Measurements from ENCODE around the gene SYPL2. TPM values are rescaled to one million over a fixed set of nuclear protein-coding genes. Genes with fewer than 3 reads are reported as not detected.

The SYPL2 gene
- total RNA-seq, 1 donor from 2014 or later: 1.5 TPM

DNA sequence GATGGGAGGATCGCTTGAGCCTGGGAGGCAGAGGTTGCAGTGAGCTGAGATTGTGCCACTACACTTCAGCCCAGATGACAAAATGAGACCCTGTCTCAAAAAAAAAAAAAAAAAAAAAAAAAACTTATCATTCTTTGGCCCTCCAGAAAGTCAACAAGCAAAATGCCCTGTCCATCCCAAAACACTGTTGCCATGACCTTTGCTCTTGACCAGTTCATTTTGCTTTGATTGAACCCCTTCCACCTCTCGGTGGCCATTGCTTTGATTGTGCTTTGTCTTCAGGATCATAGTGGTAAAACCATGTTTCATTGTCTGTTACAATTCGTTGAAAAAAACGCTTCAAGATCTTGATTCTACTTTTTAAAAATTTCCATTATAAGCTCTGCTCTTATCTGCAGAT is 8.5 kb upstream of the SYPL2 start:
- H3K4me3 ChIP-seq: no peak overlapping the region
- H3K4me1 ChIP-seq: no peaks in the 10 kb centered on the region
- no peak overlapping the region for H3K27ac ChIP-seq
- no peaks in the 10 kb centered on the region for H3K27me3 ChIP-seq
- DNase-seq (ENCODE audit: extremely low spot score in 2 of 2): no peak
- intact Hi-C loops (cut with DNase I): no loop called here
- no peaks in the 10 kb centered on the region for H3K36me3 ChIP-seq
- no peaks in the 10 kb centered on the region for H3K9me3 ChIP-seq
- TF ChIP-seq POLR2AphosphoS5 (IDR thresholded peaks at IDR 0.05; ENCODE audit: insufficient read depth in 1 of 2, low read depth in 1 of 2) (no peak), POLR2A (IDR thresholded peaks at IDR 0.05) (no peak)
- TF ChIP-seq, protein P1, sequence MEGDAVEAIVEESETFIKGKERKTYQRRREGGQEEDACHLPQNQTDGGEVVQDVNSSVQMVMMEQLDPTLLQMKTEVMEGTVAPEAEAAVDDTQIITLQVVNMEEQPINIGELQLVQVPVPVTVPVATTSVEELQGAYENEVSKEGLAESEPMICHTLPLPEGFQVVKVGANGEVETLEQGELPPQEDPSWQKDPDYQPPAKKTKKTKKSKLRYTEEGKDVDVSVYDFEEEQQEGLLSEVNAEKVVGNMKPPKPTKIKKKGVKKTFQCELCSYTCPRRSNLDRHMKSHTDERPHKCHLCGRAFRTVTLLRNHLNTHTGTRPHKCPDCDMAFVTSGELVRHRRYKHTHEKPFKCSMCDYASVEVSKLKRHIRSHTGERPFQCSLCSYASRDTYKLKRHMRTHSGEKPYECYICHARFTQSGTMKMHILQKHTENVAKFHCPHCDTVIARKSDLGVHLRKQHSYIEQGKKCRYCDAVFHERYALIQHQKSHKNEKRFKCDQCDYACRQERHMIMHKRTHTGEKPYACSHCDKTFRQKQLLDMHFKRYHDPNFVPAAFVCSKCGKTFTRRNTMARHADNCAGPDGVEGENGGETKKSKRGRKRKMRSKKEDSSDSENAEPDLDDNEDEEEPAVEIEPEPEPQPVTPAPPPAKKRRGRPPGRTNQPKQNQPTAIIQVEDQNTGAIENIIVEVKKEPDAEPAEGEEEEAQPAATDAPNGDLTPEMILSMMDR (IDR thresholded peaks at IDR 0.05): no peak

DNA sequence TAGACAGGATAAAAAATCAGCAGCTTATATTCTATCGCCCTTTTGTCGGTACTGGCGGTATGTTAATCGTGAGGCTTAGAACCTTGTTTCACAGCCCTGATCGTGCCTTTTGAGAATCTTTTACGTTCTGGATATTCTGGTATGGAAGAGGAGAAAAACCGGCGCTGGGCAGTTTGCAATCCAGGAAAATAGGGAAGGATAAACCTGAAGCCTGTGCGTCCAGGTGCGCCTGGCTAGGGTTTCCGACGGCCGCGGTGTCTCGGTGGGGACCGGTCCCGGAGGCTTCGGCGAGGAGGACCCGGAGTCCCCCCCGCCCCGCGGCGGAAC is 258 bp upstream of the SYPL2 start:
- no peak for DNase-seq (ENCODE audit: extremely low spot score in 2 of 2)
- no peaks in the 10 kb centered on the region for H3K9me3 ChIP-seq
- intact Hi-C loops (cut with DNase I): no loop called here
- H3K36me3 ChIP-seq: no peaks in the 10 kb centered on the region
- peak overlapping the region; percentile 64 for H3K27ac ChIP-seq
- peak overlapping the region; percentile 53 to 55 for H3K4me3 ChIP-seq
- H3K4me1 ChIP-seq: peaks cover 28% of the 10 kb centered on the region
- TF ChIP-seq POLR2A (IDR thresholded peaks at IDR 0.05): no peak
- TF ChIP-seq, protein P1 (IDR thresholded peaks at IDR 0.05): no peak
- no peaks in the 10 kb centered on the region for H3K27me3 ChIP-seq

- peak in 1 of 2 donors; percentile 71 for DNase-seq (ENCODE audit: extremely low spot score in 2 of 2)
- H3K4me3 ChIP-seq: peak overlapping the region; percentile 53 to 55
- intact Hi-C loops (cut with DNase I): no loop called here
- TF ChIP-seq POLR2A (IDR thresholded peaks at IDR 0.05) (no peak), POLR2AphosphoS5 (IDR thresholded peaks at IDR 0.05; ENCODE audit: insufficient read depth in 1 of 2, low read depth in 1 of 2) (no peak)
- TF ChIP-seq, protein P1 (IDR thresholded peaks at IDR 0.05): no peak
- H3K27ac ChIP-seq: peak overlapping the region; percentile 64
- no peaks in the 10 kb centered on the region for H3K36me3 ChIP-seq
- H3K9me3 ChIP-seq: no peaks in the 10 kb centered on the region
- H3K4me1 ChIP-seq: peaks cover 28% of the 10 kb centered on the region
- no peaks in the 10 kb centered on the region for H3K27me3 ChIP-seq
Observed at GRCh38 chr1:109467301-109467777, 993 bp downstream of the SYPL2 start.

- intact Hi-C loops (cut with DNase I): no loop called here
- Histone ChIP-seq H3K27me3 (no peaks in the 10 kb centered on the region), H3K27ac (no peak overlapping the region), H3K36me3 (no peaks in the 10 kb centered on the region), H3K4me3 (no peak overlapping the region), H3K4me1 (peaks cover 28% of the 10 kb centered on the region), H3K9me3 (no peaks in the 10 kb centered on the region)
- TF ChIP-seq, protein P1 (IDR thresholded peaks at IDR 0.05): no peak
- TF ChIP-seq POLR2AphosphoS5 (IDR thresholded peaks at IDR 0.05; ENCODE audit: insufficient read depth in 1 of 2, low read depth in 1 of 2) (no peak), POLR2A (IDR thresholded peaks at IDR 0.05) (no peak)
- no peak for DNase-seq (ENCODE audit: extremely low spot score in 2 of 2)
Observed at GRCh38 chr1:109468061-109468460, 1.7 kb downstream of the SYPL2 start.

GRCh38 chr1:109468903-109469302 is 2.6 kb downstream of the SYPL2 start:
- H3K27me3 ChIP-seq: no peaks in the 10 kb centered on the region

More at GRCh38 chr1:109468903-109469302, 2.6 kb downstream of the SYPL2 start:
- intact Hi-C loops (cut with DNase I): no loop called here
- no peak for DNase-seq (ENCODE audit: extremely low spot score in 2 of 2)
- Histone ChIP-seq H3K9me3 (no peaks in the 10 kb centered on the region), H3K4me1 (peaks cover 28% of the 10 kb centered on the region), H3K27ac (no peak overlapping the region), H3K36me3 (no peaks in the 10 kb centered on the region), H3K4me3 (no peak overlapping the region)
- TF ChIP-seq, protein P1 (IDR thresholded peaks at IDR 0.05): no peak
- TF ChIP-seq POLR2A (IDR thresholded peaks at IDR 0.05): no peak
- TF ChIP-seq POLR2AphosphoS5 (IDR thresholded peaks at IDR 0.05; ENCODE audit: insufficient read depth in 1 of 2, low read depth in 1 of 2): no peak
